WERI-Rb-1 (cell line): ENCODE measurements around the gene TM4SF5.
A peak's percentile ranks its signal among the peaks of the same experiment; 100 is the strongest.

Experiments used
- DNase-seq: peaks from one replicate; pipeline ENCODE4 v3.0.0-alpha.2; 2020
- H3K27ac ChIP-seq: fragments of 250-450 bp; sonication (Bioruptor Pico); 2 replicates; pipeline ENCODE4 v1.5.1; 2020; ENCODE audit warnings: mild to moderate bottlenecking, moderate library complexity
- H3K27me3 ChIP-seq: fragments of 250-450 bp; sonication (Bioruptor Pico); 2 replicates; pipeline ENCODE4 v1.5.1; 2021; ENCODE audit warnings: mild to moderate bottlenecking, low read depth, moderate library complexity; ENCODE audit not compliant: insufficient read depth, severe bottlenecking
- H3K36me3 ChIP-seq: fragments of 250-450 bp; sonication (Bioruptor Pico); 2 replicates; pipeline ENCODE4 v1.5.1; 2020; ENCODE audit warnings: mild to moderate bottlenecking, moderate library complexity
- H3K4me3 ChIP-seq: 2 replicates; pipeline ENCODE4 v1.5.1; 2011; ENCODE audit warnings: low read depth, mild to moderate bottlenecking, control low read depth, low read length
- H3K9me3 ChIP-seq: fragments of 250-450 bp; sonication (Bioruptor Pico); 2 replicates; pipeline ENCODE4 v1.5.1; 2021; ENCODE audit warnings: mild to moderate bottlenecking, moderate library complexity; ENCODE audit not compliant: severe bottlenecking
- CTCF ChIP-seq: IDR thresholded peaks from 2 replicates; pipeline ENCODE4 v1.5.1; 2011; ENCODE audit warnings: low read depth, mild to moderate bottlenecking, control low read depth, inconsistent platforms, low read length

TM4SF5 gene

GRCh38 chr17:4788159-4788806 lies 16.6 kb downstream of the TM4SF5 start:
- H3K4me3 ChIP-seq: no peak overlapping the region; the same call in 1 of the 2 replicates
- no peaks in the 10 kb centered on the region for H3K9me3 ChIP-seq
- DNase-seq: no peak
- TF ChIP-seq CTCF: no peak
- no peaks in the 10 kb centered on the region for H3K27me3 ChIP-seq
- no peak overlapping the region for H3K27ac ChIP-seq
- no peaks in the 10 kb centered on the region for H3K36me3 ChIP-seq

- peak within 1 kb of the TSS; percentile 71 for H3K4me3 ChIP-seq
- DNase-seq: no peak
- H3K36me3 ChIP-seq: no peaks in the 10 kb centered on the region
- no peak for TF ChIP-seq CTCF
- no peaks in the 10 kb centered on the region for H3K9me3 ChIP-seq
- peak within 1 kb of the TSS; percentile 99 for H3K27ac ChIP-seq
- no peaks in the 10 kb centered on the region for H3K27me3 ChIP-seq
Observed at GRCh38 chr17:4788807-4789700, 17.4 kb downstream of the TM4SF5 start, which contains the start of gene GLTPD2. GLTPD2 (plus strand) TSS chr17:4788964; CDS start chr17:4789012, 48 bp downstream.

- Histone ChIP-seq H3K36me3 (no peaks in the 10 kb centered on the region), H3K4me3 (peak overlapping the region; percentile 71), H3K27ac (peak overlapping the region; percentile 99), H3K27me3 (no peaks in the 10 kb centered on the region), H3K9me3 (no peaks in the 10 kb centered on the region)
- TF ChIP-seq CTCF: no peak
- no peak for DNase-seq
Observed at GRCh38 chr17:4789701-4789950, 17.9 kb downstream of the TM4SF5 start.

GRCh38 chr17:4789951-4790704 lies 18.4 kb downstream of the TM4SF5 start:
- DNase-seq: peak; percentile 88
- no peaks in the 10 kb centered on the region for H3K36me3 ChIP-seq
- H3K9me3 ChIP-seq: no peaks in the 10 kb centered on the region
- H3K4me3 ChIP-seq: peak overlapping the region; percentile 71
- TF ChIP-seq CTCF: peak; percentile 94
- no peaks in the 10 kb centered on the region for H3K27me3 ChIP-seq
- H3K27ac ChIP-seq: peak overlapping the region; percentile 99

GRCh38 chr17:4790705-4791088 lies 19.0 kb downstream of the TM4SF5 start:
- no peaks in the 10 kb centered on the region for H3K36me3 ChIP-seq
- peak overlapping the region; percentile 71 for H3K4me3 ChIP-seq
- no peak overlapping the region; the same call in 1 of the 2 replicates for H3K27ac ChIP-seq
- no peaks in the 10 kb centered on the region for H3K9me3 ChIP-seq
- DNase-seq: no peak
- TF ChIP-seq CTCF: no peak
- H3K27me3 ChIP-seq: no peaks in the 10 kb centered on the region
